AG09319 (cell line): ENCODE measurements around the gene PDE4B.

Source experiments
- DNase-seq: peaks from one replicate; pipeline ENCODE4 v3.0.0-alpha.2; 2010; ENCODE audit warnings: low read depth; ENCODE audit errors: extremely low read depth
- TF ChIP-seq, protein P1 (sequence below): IDR thresholded peaks from 2 replicates; pipeline ENCODE4 v1.5.1; 2011; ENCODE audit warnings: low read depth, mild to moderate bottlenecking, inconsistent platforms, low read length, moderate library complexity

PDE4B gene

DNA sequence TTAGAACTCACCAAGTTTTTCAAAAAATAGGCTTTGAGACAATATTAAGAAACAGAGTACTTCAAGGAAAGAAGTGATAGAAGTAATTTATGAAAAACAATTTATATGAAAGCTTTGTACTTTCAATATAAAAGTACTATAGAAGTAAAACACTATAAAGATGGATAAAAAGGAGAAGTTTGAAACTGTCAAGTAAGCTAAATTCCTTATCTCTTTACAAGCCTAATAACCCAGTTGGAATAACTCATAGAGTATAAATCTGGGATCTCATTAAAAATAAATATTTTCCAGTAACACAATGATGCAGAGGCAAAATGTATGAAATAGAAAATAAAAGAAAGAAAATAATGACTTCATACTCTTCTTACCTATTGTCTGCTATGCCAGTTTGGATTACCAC lies 232.5 kb downstream of the PDE4B start:
- TF ChIP-seq, protein P1, sequence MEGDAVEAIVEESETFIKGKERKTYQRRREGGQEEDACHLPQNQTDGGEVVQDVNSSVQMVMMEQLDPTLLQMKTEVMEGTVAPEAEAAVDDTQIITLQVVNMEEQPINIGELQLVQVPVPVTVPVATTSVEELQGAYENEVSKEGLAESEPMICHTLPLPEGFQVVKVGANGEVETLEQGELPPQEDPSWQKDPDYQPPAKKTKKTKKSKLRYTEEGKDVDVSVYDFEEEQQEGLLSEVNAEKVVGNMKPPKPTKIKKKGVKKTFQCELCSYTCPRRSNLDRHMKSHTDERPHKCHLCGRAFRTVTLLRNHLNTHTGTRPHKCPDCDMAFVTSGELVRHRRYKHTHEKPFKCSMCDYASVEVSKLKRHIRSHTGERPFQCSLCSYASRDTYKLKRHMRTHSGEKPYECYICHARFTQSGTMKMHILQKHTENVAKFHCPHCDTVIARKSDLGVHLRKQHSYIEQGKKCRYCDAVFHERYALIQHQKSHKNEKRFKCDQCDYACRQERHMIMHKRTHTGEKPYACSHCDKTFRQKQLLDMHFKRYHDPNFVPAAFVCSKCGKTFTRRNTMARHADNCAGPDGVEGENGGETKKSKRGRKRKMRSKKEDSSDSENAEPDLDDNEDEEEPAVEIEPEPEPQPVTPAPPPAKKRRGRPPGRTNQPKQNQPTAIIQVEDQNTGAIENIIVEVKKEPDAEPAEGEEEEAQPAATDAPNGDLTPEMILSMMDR, result no peak
- DNase-seq, result no peak

DNA sequence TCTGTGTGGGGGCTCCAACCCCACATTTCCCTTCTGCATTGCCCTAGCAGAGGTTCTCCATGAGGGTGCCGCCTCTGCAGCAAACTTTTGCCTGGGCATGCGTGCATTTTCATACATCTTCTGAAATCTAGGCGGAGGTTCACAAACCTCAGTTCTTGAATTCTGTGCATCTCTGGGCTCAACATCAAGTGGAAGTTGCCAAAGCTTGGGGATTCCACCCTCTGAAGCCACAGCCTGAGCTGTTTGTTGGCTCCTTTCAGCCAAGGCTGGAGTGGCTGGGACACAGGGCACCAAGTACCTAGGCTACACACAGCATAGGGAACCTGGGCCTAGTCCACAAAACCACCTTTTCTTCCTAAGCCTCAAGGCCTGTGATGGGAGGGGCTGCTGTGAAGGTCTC lies 235.3 kb downstream of the PDE4B start:
- TF ChIP-seq, protein P1, result no peak
- DNase-seq, result no peak

DNA sequence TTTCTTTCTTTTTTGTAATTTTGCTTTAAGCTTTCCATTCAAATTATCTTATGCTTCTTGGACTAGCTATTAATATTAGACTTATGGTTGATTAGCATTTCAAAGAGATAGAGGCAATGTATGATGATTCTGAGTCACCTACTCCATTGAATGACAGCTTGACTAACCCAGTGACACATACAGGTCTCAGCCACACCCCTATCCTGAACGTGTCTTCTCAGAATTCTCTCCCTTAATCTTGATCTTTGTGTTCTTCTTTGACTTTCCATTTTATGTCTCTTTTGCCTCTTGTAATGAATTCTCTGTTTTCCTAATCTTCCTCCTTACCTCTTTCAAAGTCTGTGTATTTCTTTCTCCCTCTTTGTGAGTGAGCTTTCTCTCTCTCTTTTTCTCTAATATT lies 241.1 kb downstream of the PDE4B start:
- TF ChIP-seq, protein P1, result no peak
- no peak for DNase-seq

DNA sequence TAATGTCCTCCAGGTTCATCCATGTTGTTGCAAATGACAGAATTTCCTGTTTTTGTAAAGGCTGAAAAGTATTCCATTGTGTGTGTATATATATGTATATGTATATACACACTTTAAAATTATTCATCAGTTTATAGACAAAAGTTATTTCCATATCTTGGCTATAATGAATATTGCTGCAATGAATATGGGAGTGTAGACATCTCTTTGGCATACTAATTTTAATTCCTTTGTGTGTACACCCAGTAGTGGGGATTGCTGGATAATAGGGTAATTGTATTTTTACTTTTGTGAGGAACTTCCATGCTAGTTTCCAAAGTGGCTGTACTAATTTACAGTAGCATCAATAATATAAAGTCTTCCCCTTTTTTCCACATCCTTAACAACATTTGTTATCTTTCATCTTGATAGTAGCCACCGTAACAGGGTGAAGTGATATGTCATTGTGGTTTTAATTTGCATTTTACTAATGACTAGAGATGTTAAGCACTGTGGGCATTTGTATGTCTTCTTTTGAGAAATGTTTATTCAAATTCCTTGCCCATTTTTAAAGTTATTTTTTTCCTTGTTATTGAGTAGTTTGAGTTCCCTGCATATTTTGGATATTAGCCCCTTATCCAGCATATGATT lies 243.0 kb downstream of the PDE4B start:
- TF ChIP-seq, protein P1, result no peak
- no peak for DNase-seq

DNA sequence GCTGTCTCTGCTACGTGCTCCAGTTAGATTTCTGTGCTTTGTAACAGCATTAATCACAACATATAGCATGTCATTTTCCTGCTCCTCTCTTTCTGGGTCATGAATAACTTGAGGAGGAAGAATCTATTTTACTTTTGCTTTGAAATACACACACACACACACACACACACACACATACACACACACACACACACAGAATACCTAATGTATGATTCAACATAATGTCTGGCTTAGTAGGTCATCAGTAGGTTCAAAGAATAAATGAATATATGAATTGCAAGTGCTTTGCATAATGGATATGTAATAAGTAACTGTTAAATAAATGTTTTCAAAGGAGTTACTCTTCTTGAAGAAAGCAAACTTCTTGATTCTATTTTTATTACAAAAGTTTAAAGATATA lies 249.0 kb downstream of the PDE4B start:
- no peak for DNase-seq
- TF ChIP-seq, protein P1, result no peak

DNA sequence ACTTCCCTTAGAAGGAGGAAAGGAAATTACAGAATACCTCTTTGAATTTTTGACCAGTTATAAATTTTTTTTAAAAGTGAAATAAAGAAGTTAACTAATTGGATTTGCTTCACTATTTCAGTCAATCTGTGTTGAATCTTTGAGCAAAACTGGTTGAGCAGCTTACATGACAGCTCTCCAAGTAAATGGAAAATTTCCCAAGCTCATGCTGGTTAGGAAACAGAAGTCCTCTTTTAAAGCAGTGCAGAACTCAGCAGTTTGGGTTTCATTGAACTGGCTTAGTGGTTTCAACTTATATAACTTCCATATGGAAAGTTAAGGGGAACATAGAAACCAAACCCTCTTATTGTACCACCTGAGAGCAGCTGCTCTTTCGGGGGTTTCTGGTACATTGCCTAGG lies 250.5 kb downstream of the PDE4B start:
- no peak for DNase-seq
- TF ChIP-seq, protein P1, result no peak

DNA sequence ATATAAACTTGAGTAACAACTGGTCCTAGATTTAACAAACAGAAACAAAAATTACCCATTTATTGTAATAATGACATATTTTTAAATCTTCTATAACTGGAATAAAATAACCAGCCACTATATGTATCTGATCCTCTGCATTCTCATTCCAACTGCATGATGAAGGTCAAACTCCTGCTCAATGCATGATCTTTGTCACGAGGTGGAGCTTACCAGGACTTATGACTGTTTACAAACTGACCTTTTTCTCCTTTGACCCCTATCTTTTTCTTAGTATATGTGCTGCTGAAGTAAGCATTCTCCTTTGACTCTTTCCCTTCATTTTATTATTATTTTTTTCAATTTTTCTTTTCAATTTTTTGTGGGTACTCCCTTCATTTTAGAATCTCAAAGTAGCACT lies 252.2 kb downstream of the PDE4B start:
- TF ChIP-seq, protein P1, result no peak
- DNase-seq, result no peak
